Left hindlimb (tissue), 1 donor: Measurements from ENCODE around the gene HSH2D.

ENCODE experiments used
- DNase-seq: peaks from one replicate; pipeline ENCODE4 v3.0.0-alpha.2; 2018

HSH2D gene

GRCh38 chr19:16198370-16198651 lies 54.8 kb downstream of the HSH2D start:
- no peak for DNase-seq

- no peak for DNase-seq
Observed at GRCh38 chr19:16199275-16199932, 55.9 kb downstream of the HSH2D start.

GRCh38 chr19:16200038-16201010 lies 56.8 kb downstream of the HSH2D start:
- DNase-seq: no peak

GRCh38 chr19:16201011-16201391 lies 57.5 kb downstream of the HSH2D start:
- DNase-seq: no peak

GRCh38 chr19:16202320-16203255 lies 59.1 kb downstream of the HSH2D start:
- DNase-seq: no peak

- DNase-seq: no peak
Observed at GRCh38 chr19:16203256-16204004, 59.9 kb downstream of the HSH2D start.

GRCh38 chr19:16204005-16204294 lies 60.5 kb downstream of the HSH2D start:
- DNase-seq: no peak

- DNase-seq: no peak
Observed at GRCh38 chr19:16205205-16206045, 61.9 kb downstream of the HSH2D start.

GRCh38 chr19:16206046-16206605 lies 62.6 kb downstream of the HSH2D start:
- DNase-seq: no peak

GRCh38 chr19:16206637-16207036 lies 63.2 kb downstream of the HSH2D start:
- DNase-seq: no peak

GRCh38 chr19:16207063-16207462 lies 63.6 kb downstream of the HSH2D start:
- DNase-seq: no peak

- DNase-seq: no peak
Observed at GRCh38 chr19:16207490-16208025, 64.1 kb downstream of the HSH2D start.
